ENCODE data around the gene BTBD16.

- TF ChIP-seq CTCF (IDR thresholded peaks at IDR 0.05) (no peak), POLR2A (IDR thresholded peaks at IDR 0.05) (no peak)
Observed at GRCh38 chr10:122288262-122288661, 17.2 kb downstream of the BTBD16 start.

Data from tibial nerve (tissue), 3 donors.